Central memory CD4-positive, alpha-beta T cell (primary cell): ENCODE measurements around the gene ZNFX1.

ENCODE experiments used
- DNase-seq: peaks from one replicate; pipeline ENCODE4 v3.0.0; 2022

ZNFX1 gene

GRCh38 chr20:49278818-49279676 is 1.2 kb upstream of the ZNFX1 start:
- no peak for DNase-seq

GRCh38 chr20:49277786-49278035 is 146 bp downstream of the ZNFX1 start:
- no peak for DNase-seq

- no peak for DNase-seq
Observed at GRCh38 chr20:49276961-49277785, 684 bp downstream of the ZNFX1 start.

GRCh38 chr20:49276161-49276960 is 1.5 kb downstream of the ZNFX1 start:
- DNase-seq = no peak

GRCh38 chr20:49275636-49276035 is 2.2 kb downstream of the ZNFX1 start:
- DNase-seq = no peak

GRCh38 chr20:49275216-49275615 is 2.6 kb downstream of the ZNFX1 start:
- no peak for DNase-seq

- DNase-seq = no peak
Observed at GRCh38 chr20:49273696-49274277, 4.1 kb downstream of the ZNFX1 start.

GRCh38 chr20:49272654-49273053 is 5.2 kb downstream of the ZNFX1 start:
- DNase-seq = no peak

- no peak for DNase-seq
Observed at GRCh38 chr20:49270736-49271135, 7.1 kb downstream of the ZNFX1 start.

- DNase-seq = no peak
Observed at GRCh38 chr20:49270177-49270576, 7.7 kb downstream of the ZNFX1 start.

- no peak for DNase-seq
Observed at GRCh38 chr20:49268600-49269365, 9.1 kb downstream of the ZNFX1 start.

- DNase-seq = peak; percentile 23
Observed at GRCh38 chr20:49267327-49267726, 10.5 kb downstream of the ZNFX1 start.

GRCh38 chr20:49262444-49262843 is 15.4 kb downstream of the ZNFX1 start:
- no peak for DNase-seq

GRCh38 chr20:49261173-49261572 is 16.7 kb downstream of the ZNFX1 start:
- no peak for DNase-seq

- no peak for DNase-seq
Observed at GRCh38 chr20:49260218-49260617, 17.6 kb downstream of the ZNFX1 start.

- DNase-seq = no peak
Observed at GRCh38 chr20:49259799-49260198, 18.1 kb downstream of the ZNFX1 start.

GRCh38 chr20:49259284-49259683 is 18.6 kb downstream of the ZNFX1 start:
- DNase-seq = no peak

GRCh38 chr20:49256261-49256660 is 21.6 kb downstream of the ZNFX1 start:
- no peak for DNase-seq

- DNase-seq = no peak
Observed at GRCh38 chr20:49252556-49253350, 25.1 kb downstream of the ZNFX1 start.

GRCh38 chr20:49248879-49249665 is 28.8 kb downstream of the ZNFX1 start:
- no peak for DNase-seq

GRCh38 chr20:49248301-49248700 is 29.6 kb downstream of the ZNFX1 start:
- no peak for DNase-seq
